Cerebellar cortex (tissue), 1 donor: ENCODE data around the gene TBX19.
A peak's percentile ranks its signal among the peaks of the same experiment; 100 is the strongest.

Experiments
- DNase-seq: peaks from one replicate; pipeline ENCODE4 v3.0.0-alpha.2; 2015; ENCODE audit warnings: low spot score

Gene TBX19

GRCh38 chr1:168320149-168320548, 39.5 kb downstream of the TBX19 start:
- DNase-seq, result no peak

GRCh38 chr1:168320800-168321450, 40.2 kb downstream of the TBX19 start:
- no peak for DNase-seq

GRCh38 chr1:168321945-168322344, 41.3 kb downstream of the TBX19 start:
- peak; percentile 8 for DNase-seq

GRCh38 chr1:168324745-168325425, 44.2 kb downstream of the TBX19 start:
- no peak for DNase-seq

- DNase-seq, result no peak
Observed at GRCh38 chr1:168328731-168329364, 48.2 kb downstream of the TBX19 start.

GRCh38 chr1:168330285-168330684, 49.6 kb downstream of the TBX19 start:
- DNase-seq, result no peak

- DNase-seq, result no peak
Observed at GRCh38 chr1:168331569-168331968, 50.9 kb downstream of the TBX19 start.

GRCh38 chr1:168333562-168334276, 53.0 kb downstream of the TBX19 start:
- DNase-seq, result no peak

GRCh38 chr1:168335500-168335899, 54.8 kb downstream of the TBX19 start:
- no peak for DNase-seq

- DNase-seq, result no peak
Observed at GRCh38 chr1:168338589-168339503, 58.2 kb downstream of the TBX19 start.

- no peak for DNase-seq
Observed at GRCh38 chr1:168340781-168341482, 60.3 kb downstream of the TBX19 start.

GRCh38 chr1:168341483-168341975, 60.9 kb downstream of the TBX19 start:
- DNase-seq, result peak; percentile 2

- DNase-seq, result peak; percentile 92
Observed at GRCh38 chr1:168342572-168343280, 62.0 kb downstream of the TBX19 start.

GRCh38 chr1:168343566-168343965, 62.9 kb downstream of the TBX19 start:
- DNase-seq, result peak; percentile 28

GRCh38 chr1:168344517-168344916, 63.8 kb downstream of the TBX19 start:
- DNase-seq, result peak; percentile 9

GRCh38 chr1:168345939-168346338, 65.3 kb downstream of the TBX19 start:
- no peak for DNase-seq

- no peak for DNase-seq
Observed at GRCh38 chr1:168347630-168348029, 67.0 kb downstream of the TBX19 start.

- no peak for DNase-seq
Observed at GRCh38 chr1:168348146-168348709, 67.6 kb downstream of the TBX19 start.
